Activated CD8-positive, alpha-beta T cell treated with anti-CD3 and anti-CD28 coated beads for 36 hours (primary cell): ENCODE measurements around the gene POLG2. TPM values are rescaled to one million over a fixed set of nuclear protein-coding genes. Genes with fewer than 3 reads are reported as not detected.
A peak's percentile ranks its signal among the peaks of the same experiment; 100 is the strongest.
"Not testable (repeated sequence)": the region's sequence is repeated elsewhere in the genome, so short reads cannot be mapped to it uniquely, and the experiment has no call there.

ENCODE experiments used
- ATAC-seq: fragments of 200-7000 bp; cut with Tn5 transposase; one replicate; pipeline ENCODE4 v1.10.0; 2021; ENCODE audit warnings: mild to moderate bottlenecking, moderate library complexity
- CTCF ChIA-PET: fragments of 350-600 bp; sonication (Branson Sonifier 250); formaldehyde crosslinking; loops from one replicate; lab custom pipeline; 2021; ENCODE audit warnings: antibody characterized with exemption; lab: Charles Lee
- POLR2A ChIA-PET: fragments of 350-600 bp; sonication (Branson Sonifier 250); formaldehyde crosslinking; loops from one replicate; lab custom pipeline; 2021; ENCODE audit warnings: antibody characterized with exemption; lab: Charles Lee
- DNase-seq: peaks from one replicate; pipeline ENCODE4 v3.0.0-alpha.2; 2020
- H3K27ac Mint-ChIP-seq: one replicate; pipeline ENCODE4 v1.8.0; 2021; ENCODE audit warnings: mild to moderate bottlenecking, mixed read lengths
- H3K27me3 Mint-ChIP-seq: one replicate; pipeline ENCODE4 v1.8.0; 2021; ENCODE audit warnings: mixed read lengths
- H3K36me3 Mint-ChIP-seq: one replicate; pipeline ENCODE4 v1.8.0; 2021; ENCODE audit warnings: low read depth, mixed read lengths
- H3K4me1 Mint-ChIP-seq: one replicate; pipeline ENCODE4 v1.8.0; 2021; ENCODE audit warnings: low read depth, mixed read lengths
- H3K4me3 Mint-ChIP-seq: one replicate; pipeline ENCODE4 v1.8.0; 2021; ENCODE audit warnings: mild to moderate bottlenecking, moderate library complexity, mixed read lengths
- H3K9me3 Mint-ChIP-seq: one replicate; pipeline ENCODE4 v1.8.0; 2021; ENCODE audit warnings: mixed read lengths
- intact Hi-C: fragments of 100-400 bp; cut with micrococcal nuclease; formaldehyde crosslinking; loops from one replicate; pipeline ENCODE4 v1.10.0; 2022
- microRNA-seq: library from miRNA; unstranded; fragments of <30 nt; microRNA quantifications from one replicate; pipeline ENCODE4 v1.2.0, GENCODE V29; 2022; ENCODE audit warnings: borderline microRNAs expressed, borderline replicate concordance
- total RNA-seq, 2 experiments: library from RNA; stranded (reverse); gene quantifications; one replicate each; pipeline ENCODE4 v1.2.3, GENCODE V29; 2021
- TF ChIP-seq, protein P1 (sequence below): fragments of 200-600 bp; IDR thresholded peaks from one replicate; pipeline ENCODE4 v1.8.0; 2022; ENCODE audit warnings: antibody characterized with exemption, mild to moderate bottlenecking

The POLG2 gene
- total RNA-seq, 2 experiments from 2014 or later: 37.3 to 41.1 TPM

DNA sequence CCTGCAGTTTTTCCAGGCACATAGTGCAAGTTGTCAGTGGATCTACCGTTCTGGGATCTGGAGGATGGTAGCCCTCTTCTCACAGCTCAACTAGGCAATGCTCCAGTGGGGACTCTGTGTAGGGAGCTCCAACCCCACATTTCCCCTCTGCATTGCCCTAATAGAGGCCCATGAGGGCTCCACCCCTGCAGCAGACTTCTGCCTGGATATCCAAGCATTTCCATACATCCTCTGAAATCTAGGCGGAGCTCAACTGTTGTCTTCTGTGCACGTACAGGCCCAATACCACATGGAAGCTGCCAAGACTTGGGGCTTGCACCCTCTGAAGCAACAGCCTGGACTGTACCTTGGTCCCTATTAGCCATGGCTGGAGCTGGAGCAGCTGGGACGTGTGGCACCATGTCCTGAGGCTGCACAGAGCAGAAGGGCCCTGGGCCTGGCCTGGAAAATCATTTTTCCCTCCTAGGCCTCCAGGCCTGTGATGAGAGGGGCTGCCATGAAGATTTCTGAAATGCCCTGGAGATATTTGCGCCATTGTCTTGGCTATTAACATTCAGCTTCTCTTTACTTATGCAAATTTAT, 58.8 kb downstream of the POLG2 start:
- TF ChIP-seq, protein P1, sequence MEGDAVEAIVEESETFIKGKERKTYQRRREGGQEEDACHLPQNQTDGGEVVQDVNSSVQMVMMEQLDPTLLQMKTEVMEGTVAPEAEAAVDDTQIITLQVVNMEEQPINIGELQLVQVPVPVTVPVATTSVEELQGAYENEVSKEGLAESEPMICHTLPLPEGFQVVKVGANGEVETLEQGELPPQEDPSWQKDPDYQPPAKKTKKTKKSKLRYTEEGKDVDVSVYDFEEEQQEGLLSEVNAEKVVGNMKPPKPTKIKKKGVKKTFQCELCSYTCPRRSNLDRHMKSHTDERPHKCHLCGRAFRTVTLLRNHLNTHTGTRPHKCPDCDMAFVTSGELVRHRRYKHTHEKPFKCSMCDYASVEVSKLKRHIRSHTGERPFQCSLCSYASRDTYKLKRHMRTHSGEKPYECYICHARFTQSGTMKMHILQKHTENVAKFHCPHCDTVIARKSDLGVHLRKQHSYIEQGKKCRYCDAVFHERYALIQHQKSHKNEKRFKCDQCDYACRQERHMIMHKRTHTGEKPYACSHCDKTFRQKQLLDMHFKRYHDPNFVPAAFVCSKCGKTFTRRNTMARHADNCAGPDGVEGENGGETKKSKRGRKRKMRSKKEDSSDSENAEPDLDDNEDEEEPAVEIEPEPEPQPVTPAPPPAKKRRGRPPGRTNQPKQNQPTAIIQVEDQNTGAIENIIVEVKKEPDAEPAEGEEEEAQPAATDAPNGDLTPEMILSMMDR: no peak
- H3K27ac Mint-ChIP-seq: no peak overlapping the region
- H3K4me3 Mint-ChIP-seq: no peak overlapping the region
- peaks cover 16% of the 10 kb centered on the region for H3K36me3 Mint-ChIP-seq
- ChIA-PET CTCF (interaction anchor here (0.7 to 1.9 kb wide), 2 partner anchors 17 to 18 kb away, joined by 4 to 11 read pairs; no protein-coding TSS in a partner anchor), POLR2A (interaction anchor here (0.6 to 1.0 kb wide), 2 partner anchors 12 to 132 kb away, joined by 3 read pairs; no protein-coding TSS in a partner anchor)
- H3K27me3 Mint-ChIP-seq: peaks cover 2% of the 10 kb centered on the region
- H3K9me3 Mint-ChIP-seq: peaks cover 25% of the 10 kb centered on the region
- intact Hi-C loops: no loop called here
- H3K4me1 Mint-ChIP-seq: peaks cover 17% of the 10 kb centered on the region
- no peak for DNase-seq
- no peak for ATAC-seq

DNA sequence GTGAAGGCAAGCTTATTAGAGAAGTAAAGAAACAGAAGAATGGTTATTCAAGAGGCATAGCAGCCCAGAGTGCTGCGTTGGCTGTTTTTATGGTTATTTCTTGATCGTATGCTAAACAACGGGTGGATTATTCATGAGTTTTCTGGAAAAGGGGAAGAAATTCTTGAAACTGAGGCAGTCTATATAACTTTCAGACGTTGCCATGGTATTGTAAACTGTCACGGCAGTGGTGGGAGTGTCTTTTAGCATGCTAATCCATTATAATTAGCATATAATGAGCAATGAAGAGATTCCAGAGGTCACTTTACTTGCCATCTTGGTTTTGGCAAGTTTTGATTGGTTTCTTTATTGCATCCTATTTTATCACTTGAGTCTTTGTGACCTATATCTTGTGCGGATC, 65.3 kb downstream of the POLG2 start:
- POLR2A ChIA-PET: no interaction called here
- no peak for ATAC-seq
- no peak for DNase-seq
- CTCF ChIA-PET: interaction anchor here (1.1 to 3.9 kb wide), 2 partner anchors 11 to 104 kb away, joined by 3 to 36 read pairs; no protein-coding TSS in a partner anchor
- Mint-ChIP-seq H3K9me3 (peaks cover 1% of the 10 kb centered on the region), H3K27ac (no peak overlapping the region), H3K27me3 (no peaks in the 10 kb centered on the region), H3K4me1 (no peaks in the 10 kb centered on the region), H3K4me3 (no peak overlapping the region), H3K36me3 (no peaks in the 10 kb centered on the region)
- intact Hi-C loops: no loop called here
- TF ChIP-seq, protein P1: no peak

DNA sequence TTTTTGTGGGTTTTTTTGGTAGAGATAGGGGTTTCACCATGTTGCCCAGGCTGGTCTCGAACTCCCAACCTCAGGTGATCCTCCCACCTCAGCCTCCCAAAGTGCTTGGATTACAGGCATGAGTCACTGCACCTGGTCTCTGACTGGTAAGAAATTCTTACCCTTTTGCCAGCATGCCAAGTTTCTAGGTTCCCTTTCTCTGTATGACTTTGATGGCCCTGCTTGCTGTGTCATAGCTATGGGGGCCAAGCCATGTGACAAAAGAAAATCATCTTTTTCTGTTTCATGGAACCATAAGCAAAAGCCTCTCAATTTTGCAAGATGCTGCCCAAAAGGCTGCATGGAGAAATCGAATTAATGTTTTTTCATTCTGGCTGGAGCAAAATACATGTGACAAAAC, 66.8 kb downstream of the POLG2 start:
- H3K36me3 Mint-ChIP-seq, intact Hi-C loops, H3K4me3 Mint-ChIP-seq, H3K27me3 Mint-ChIP-seq, POLR2A ChIA-PET, H3K27ac Mint-ChIP-seq, ATAC-seq, H3K9me3 Mint-ChIP-seq, DNase-seq, H3K4me1 Mint-ChIP-seq: not testable (repeated sequence)
- CTCF ChIA-PET: interaction anchor here (1.0 to 3.9 kb wide), 3 partner anchors 10 to 219 kb away, joined by 3 to 36 read pairs (median 9); no protein-coding TSS in a partner anchor

DNA sequence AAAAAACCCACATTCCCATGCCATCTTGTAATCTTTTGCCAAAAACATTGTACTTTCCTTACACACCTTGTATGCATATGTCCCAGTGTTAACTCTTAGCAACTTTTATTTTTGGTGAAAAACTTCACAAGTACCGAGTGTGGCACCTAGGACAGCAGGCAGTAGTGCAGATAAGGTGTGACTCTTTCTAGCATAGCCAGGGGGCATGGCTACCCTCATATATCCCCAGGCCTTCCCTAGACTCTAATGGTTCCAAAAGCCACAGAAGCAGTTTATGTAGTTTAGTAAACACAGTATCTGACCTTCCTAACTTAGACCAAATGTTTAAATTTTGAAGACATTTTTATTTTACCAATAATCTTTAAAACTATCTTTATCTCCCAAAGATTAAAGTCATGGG, 68.4 kb downstream of the POLG2 start:
- ATAC-seq: no peak
- H3K9me3 Mint-ChIP-seq: no peaks in the 10 kb centered on the region
- TF ChIP-seq, protein P1: no peak
- intact Hi-C loops: no loop called here
- no peaks in the 10 kb centered on the region for H3K4me1 Mint-ChIP-seq
- H3K27ac Mint-ChIP-seq: no peak overlapping the region
- POLR2A ChIA-PET: no interaction called here
- no peaks in the 10 kb centered on the region for H3K27me3 Mint-ChIP-seq
- CTCF ChIA-PET: interaction anchor here (1.2 to 3.9 kb wide), 5 partner anchors 8 to 68 kb away, joined by 3 to 36 read pairs (median 9); partner anchors contain the start of gene POLG2
- H3K36me3 Mint-ChIP-seq: no peaks in the 10 kb centered on the region
- DNase-seq: no peak
- H3K4me3 Mint-ChIP-seq: no peak overlapping the region

Small RNA genes lying within 50 kb of the gene (microRNA-seq; reads per million reads assigned to microRNA genes)
- gene MIR3064 (11.2 reads per million, percentile 36 among the genes with 10 or more reads in this experiment), gene MIR5047 (1.5 reads per million)

Other genes starting within 250 kb of the POLG2 start
- 10 to 100 TPM; 14.0 to 14.5 TPM for gene TEX2, start 233.8 kb downstream of the POLG2 start, total RNA-seq
- 10 to 100 TPM; 58.2 to 64.4 TPM for gene PECAM1, start 106.2 kb downstream of the POLG2 start, total RNA-seq
- 1 to 10 TPM; 1.3 to 2.3 TPM for gene MILR1, start 47.9 kb downstream of the POLG2 start, total RNA-seq
- 100 to 1,000 TPM; 632 to 668 TPM for gene DDX5, start 9.2 kb upstream of the POLG2 start, total RNA-seq
- gene CEP95, start 9.9 kb upstream of the POLG2 start, total RNA-seq: 10 to 100 TPM; 45.2 to 45.7 TPM
- gene SMURF2, start 165.3 kb upstream of the POLG2 start, total RNA-seq: 10 to 100 TPM; 13.8 to 13.9 TPM